Ectodermal cell (in vitro differentiated cells): ENCODE results near the gene PCDHGB7. TPM values are rescaled to one million over a fixed set of nuclear protein-coding genes. Genes with fewer than 3 reads are reported as not detected.
"Not testable (repeated sequence)": the region's sequence is repeated elsewhere in the genome, so short reads cannot be mapped to it uniquely, and the experiment has no call there.

Experiments
- H3K27ac ChIP-seq: 2 replicates; pipeline ENCODE4 v1.7.0; 2013; ENCODE audit warnings: mild to moderate bottlenecking, low read depth, low read length; ENCODE audit not compliant: insufficient read depth, poor library complexity, severe bottlenecking
- H3K27me3 ChIP-seq: 2 replicates; pipeline ENCODE4 v1.7.0; 2013; ENCODE audit warnings: mild to moderate bottlenecking, low read length; ENCODE audit not compliant: insufficient read depth, control insufficient read depth, poor library complexity, severe bottlenecking
- H3K36me3 ChIP-seq: one replicate; pipeline ENCODE4 v1.7.0; 2013; ENCODE audit warnings: low read length; ENCODE audit not compliant: control insufficient read depth, insufficient read depth
- H3K4me1 ChIP-seq: one replicate; pipeline ENCODE4 v1.7.0; 2013; ENCODE audit warnings: low read length; ENCODE audit not compliant: control insufficient read depth, insufficient read depth
- H3K4me3 ChIP-seq: 2 replicates; pipeline ENCODE4 v1.7.0; 2013; ENCODE audit warnings: low read depth, low read length, control low read depth; ENCODE audit not compliant: insufficient read depth
- H3K9me3 ChIP-seq: 2 replicates; pipeline ENCODE4 v1.7.0; 2013; ENCODE audit warnings: mild to moderate bottlenecking, low read length, moderate library complexity; ENCODE audit not compliant: control insufficient read depth
- WGBS, 2 experiments: methylation state at CpG; one replicate each; pipeline ENCODE4 v1.1.7; 2013; ENCODE audit warnings: missing lambda C conversion rate in 2 of 2; 5-methylcytosine and 5-hydroxymethylcytosine counted together
- polyA plus RNA-seq, 4 experiments: library from polyadenylated mRNA; stranded (reverse); fragments of 50-300 nt; gene quantifications; one replicate each; pipeline ENCODE4 v1.2.3, GENCODE V29; 2013

Gene PCDHGB7
- polyA plus RNA-seq (2013, experiment 1 of 4) = 22.8 TPM
- 27.5 TPM for polyA plus RNA-seq (2013, experiment 2 of 4)
- polyA plus RNA-seq (2013, experiment 3 of 4) = 12.6 TPM
- polyA plus RNA-seq (2013, experiment 4 of 4) = 14.5 TPM

DNA sequence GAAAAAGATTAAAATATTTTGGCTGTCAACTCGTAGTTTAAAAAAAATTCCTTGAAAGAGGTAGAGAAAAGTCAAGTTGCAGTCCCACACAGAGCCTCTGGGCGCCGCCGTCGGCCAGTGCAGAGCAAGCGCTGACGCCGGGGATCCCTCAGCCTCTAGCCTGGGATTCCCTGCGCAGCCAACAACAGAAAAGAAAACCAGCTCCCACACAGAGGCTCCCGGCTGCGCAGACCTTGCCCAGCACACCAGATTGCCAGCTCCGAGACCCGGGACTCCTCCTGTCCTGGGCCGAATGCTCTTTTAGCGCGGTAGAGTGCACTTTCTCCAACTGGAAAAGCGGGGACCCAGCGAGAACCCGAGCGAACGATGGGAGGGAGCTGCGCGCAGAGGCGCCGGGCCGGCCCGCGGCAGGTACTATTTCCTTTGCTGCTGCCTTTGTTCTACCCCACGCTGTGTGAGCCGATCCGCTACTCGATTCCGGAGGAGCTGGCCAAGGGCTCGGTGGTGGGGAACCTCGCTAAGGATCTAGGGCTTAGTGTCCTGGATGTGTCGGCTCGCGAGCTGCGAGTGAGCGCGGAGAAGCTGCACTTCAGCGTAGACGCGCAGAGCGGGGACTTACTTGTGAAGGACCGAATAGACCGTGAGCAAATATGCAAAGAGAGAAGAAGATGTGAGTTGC, at the start of gene PCDHGB7:
Gene PCDHGB7, plus strand, starts transcription at position 184 of the 679 bp plus-strand sequence. Its CDS starts 183 bp downstream, at position 367.
- Histone ChIP-seq H3K36me3 (peaks cover 64% of the 10 kb centered on the region), H3K4me3 (peak within 1 kb of the TSS; percentile 24), H3K9me3 (peaks cover 22% of the 10 kb centered on the region)
- H3K27ac ChIP-seq, H3K27me3 ChIP-seq, H3K4me1 ChIP-seq: not testable (repeated sequence)
- WGBS, 2 experiments = 54 to 60% methylated on average over 45 to 46 of the region's 47 CpGs

GRCh38 chr5:141369994-141370848, 47.3 kb upstream of the PCDHGB7 start, which contains the start of gene PCDHGB3:
Gene PCDHGB3 (plus strand): TSS chr5:141370242. CDS start chr5:141370395, 153 bp downstream.
- H3K36me3 ChIP-seq = no peaks in the 10 kb centered on the region
- H3K4me1 ChIP-seq = no peaks in the 10 kb centered on the region
- no peak within 1 kb of the TSS for H3K27ac ChIP-seq
- H3K4me3 ChIP-seq = no peak within 1 kb of the TSS
- peaks cover 10% of the 10 kb centered on the region for H3K9me3 ChIP-seq
- 94 to 95% methylated on average over 32 of the region's 32 CpGs for WGBS, 2 experiments
- H3K27me3 ChIP-seq = no peaks in the 10 kb centered on the region

DNA sequence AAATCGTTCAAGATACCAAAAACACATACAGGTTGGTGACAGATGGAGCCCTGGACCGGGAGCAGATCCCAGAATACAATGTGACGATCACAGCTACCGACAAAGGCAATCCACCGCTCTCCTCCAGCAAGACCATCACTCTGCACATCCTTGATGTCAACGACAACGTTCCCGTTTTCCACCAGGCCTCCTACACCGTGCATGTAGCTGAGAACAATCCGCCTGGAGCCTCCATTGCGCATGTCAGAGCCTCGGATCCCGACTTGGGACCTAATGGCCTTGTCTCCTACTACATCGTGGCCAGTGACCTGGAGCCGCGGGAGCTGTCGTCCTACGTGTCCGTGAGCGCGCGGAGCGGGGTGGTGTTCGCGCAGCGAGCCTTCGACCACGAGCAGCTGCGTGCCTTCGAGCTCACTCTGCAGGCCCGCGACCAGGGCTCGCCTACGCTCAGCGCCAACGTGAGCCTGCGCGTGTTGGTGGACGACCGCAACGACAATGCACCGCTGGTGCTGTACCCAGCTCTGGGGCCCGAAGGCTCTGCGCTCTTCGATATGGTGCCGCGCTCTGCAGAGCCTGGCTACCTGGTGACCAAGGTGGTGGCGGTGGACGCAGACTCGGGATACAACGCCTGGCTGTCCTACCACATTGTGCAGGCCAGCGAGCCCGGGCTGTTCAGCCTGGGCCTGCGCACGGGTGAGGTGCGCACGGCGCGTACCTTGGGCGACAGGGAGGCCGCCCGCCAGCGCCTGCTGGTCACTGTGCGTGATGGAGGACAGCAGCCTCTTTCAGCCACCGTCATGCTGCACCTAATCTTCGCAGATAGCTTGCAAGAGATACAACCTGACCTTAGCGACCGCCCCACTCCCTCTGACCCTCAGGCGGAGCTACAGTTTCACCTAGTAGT, 45.7 kb upstream of the PCDHGB7 start:
- 95 to 96% methylated on average over 69 of the region's 69 CpGs for WGBS, 2 experiments
- Histone ChIP-seq H3K4me1 (no peaks in the 10 kb centered on the region), H3K36me3 (no peaks in the 10 kb centered on the region), H3K27me3 (no peaks in the 10 kb centered on the region), H3K27ac (no peak overlapping the region), H3K9me3 (peaks cover 10% of the 10 kb centered on the region), H3K4me3 (no peak overlapping the region)

GRCh38 chr5:141373673-141374317, 43.7 kb upstream of the PCDHGB7 start, which contains the start of gene PCDHGA6:
Gene PCDHGA6 (plus strand): TSS chr5:141373891. CDS start chr5:141374084, 193 bp downstream.
- Histone ChIP-seq H3K4me3 (no peak within 1 kb of the TSS), H3K4me1 (no peaks in the 10 kb centered on the region), H3K27ac (no peak within 1 kb of the TSS), H3K9me3 (peaks cover 10% of the 10 kb centered on the region), H3K36me3 (no peaks in the 10 kb centered on the region), H3K27me3 (no peaks in the 10 kb centered on the region)
- 94% methylated on average over 27 of the region's 27 CpGs for WGBS, 2 experiments

DNA sequence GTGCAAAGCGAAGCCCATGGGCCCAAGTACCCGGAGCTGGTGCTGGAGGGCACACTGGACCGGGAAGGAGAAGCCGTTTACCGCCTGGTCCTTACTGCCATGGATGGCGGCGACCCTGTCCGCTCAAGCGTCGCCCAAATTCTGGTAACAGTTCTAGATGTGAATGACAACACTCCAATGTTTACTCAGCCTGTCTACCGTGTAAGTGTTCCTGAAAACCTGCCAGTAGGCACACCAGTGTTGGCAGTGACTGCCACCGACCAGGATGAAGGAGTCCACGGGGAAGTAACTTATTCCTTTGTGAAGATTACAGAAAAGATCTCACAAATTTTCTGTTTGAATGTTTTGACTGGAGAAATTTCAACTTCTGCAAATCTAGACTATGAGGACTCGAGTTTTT, 42.9 kb upstream of the PCDHGB7 start:
- Histone ChIP-seq H3K27ac (no peak overlapping the region), H3K9me3 (peaks cover 10% of the 10 kb centered on the region), H3K27me3 (no peaks in the 10 kb centered on the region), H3K36me3 (no peaks in the 10 kb centered on the region), H3K4me1 (no peaks in the 10 kb centered on the region), H3K4me3 (no peak overlapping the region)
- 94 to 96% methylated on average over 14 of the region's 14 CpGs for WGBS, 2 experiments

DNA sequence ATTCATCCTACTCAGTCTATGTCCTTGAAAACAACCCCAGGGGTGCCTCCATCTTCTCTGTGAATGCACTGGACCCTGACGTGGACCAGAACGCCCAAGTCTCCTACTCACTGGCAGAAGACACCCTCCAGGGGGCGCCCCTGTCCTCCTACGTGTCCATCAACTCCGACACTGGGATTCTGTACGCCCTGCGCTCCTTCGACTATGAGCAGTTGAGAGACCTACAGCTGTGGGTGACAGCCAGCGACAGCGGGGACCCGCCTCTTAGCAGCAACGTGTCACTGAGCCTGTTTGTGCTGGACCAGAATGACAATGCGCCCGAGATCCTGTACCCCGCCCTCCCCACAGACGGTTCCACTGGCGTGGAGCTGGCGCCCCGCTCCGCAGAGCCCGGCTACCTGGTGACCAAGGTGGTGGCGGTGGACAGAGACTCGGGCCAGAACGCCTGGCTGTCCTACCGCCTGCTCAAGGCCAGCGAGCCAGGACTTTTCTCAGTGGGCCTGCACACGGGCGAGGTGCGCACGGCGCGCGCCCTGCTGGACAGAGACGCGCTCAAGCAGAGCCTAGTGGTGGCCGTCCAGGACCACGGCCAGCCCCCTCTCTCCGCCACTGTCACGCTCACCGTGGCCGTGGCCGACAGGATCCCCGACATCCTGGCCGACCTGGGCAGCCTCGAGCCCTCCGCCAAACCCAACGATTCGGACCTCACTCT, 41.9 kb upstream of the PCDHGB7 start:
- not testable (repeated sequence) for H3K4me3 ChIP-seq, H3K27ac ChIP-seq, H3K27me3 ChIP-seq, H3K36me3 ChIP-seq, H3K9me3 ChIP-seq, H3K4me1 ChIP-seq
- 94 to 96% methylated on average over 36 of the region's 48 CpGs for WGBS, 2 experiments

DNA sequence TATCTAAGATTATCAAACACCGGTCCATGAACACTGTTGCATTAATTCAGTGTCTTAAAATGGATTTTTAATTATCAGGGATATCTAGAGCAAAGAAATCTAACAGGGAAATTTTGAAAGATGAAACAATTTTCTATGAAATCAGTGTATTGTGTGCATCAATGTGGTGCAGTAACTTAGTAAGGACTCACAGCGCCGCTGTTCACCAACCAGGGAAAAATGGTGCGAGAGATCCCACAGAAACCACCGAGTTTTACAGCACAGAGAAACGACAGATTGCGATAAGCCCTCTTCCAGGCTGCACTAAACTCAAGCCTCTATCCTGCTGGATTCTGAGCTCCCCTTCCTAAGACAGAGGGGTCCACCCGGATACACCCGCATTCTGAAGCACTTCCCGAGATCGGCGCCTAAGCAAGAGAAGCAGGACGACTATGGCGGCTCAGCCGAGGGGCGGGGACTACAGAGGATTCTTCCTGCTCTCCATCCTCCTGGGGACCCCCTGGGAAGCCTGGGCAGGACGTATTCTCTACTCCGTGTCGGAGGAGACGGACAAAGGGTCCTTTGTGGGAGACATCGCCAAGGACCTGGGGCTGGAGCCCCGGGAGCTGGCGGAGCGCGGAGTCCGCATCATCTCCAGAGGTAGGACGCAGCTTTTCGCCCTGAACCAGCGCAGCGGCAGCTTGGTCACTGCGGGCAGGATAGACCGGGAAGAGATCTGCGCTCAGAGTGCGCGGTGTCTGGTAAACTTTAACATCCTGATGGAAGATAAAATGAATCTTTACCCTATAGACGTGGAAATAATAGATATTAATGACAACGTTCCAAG, 34.8 kb upstream of the PCDHGB7 start, which contains the start of gene PCDHGA7:
Gene PCDHGA7, plus strand, starts transcription at position 274 of the 826 bp plus-strand sequence. Its CDS starts 158 bp downstream, at position 432.
- Histone ChIP-seq H3K27ac (no peak within 1 kb of the TSS), H3K4me3 (no peak within 1 kb of the TSS), H3K9me3 (peaks cover 2% of the 10 kb centered on the region), H3K36me3 (no peaks in the 10 kb centered on the region), H3K4me1 (no peaks in the 10 kb centered on the region), H3K27me3 (no peaks in the 10 kb centered on the region)
- 94 to 95% methylated on average over 37 of the region's 37 CpGs for WGBS, 2 experiments

DNA sequence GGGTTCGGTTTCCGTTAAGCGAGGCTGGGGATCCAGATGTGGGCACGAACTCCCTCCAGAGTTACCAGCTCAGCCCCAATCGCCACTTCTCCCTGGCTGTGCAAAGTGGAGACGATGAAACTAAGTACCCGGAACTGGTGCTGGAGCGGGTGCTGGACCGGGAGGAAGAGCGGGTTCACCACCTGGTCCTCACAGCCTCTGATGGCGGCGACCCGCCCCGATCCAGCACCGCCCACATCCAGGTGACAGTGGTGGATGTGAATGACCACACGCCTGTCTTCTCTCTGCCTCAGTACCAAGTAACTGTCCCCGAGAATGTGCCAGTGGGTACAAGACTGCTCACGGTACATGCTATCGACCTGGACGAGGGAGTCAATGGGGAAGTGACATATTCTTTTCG, 34.1 kb upstream of the PCDHGB7 start:
- WGBS, 2 experiments = 94 to 96% methylated on average over 21 of the region's 21 CpGs
- no peaks in the 10 kb centered on the region for H3K27me3 ChIP-seq
- no peaks in the 10 kb centered on the region for H3K36me3 ChIP-seq
- no peaks in the 10 kb centered on the region for H3K4me1 ChIP-seq
- peaks cover 3% of the 10 kb centered on the region for H3K9me3 ChIP-seq
- no peak overlapping the region for H3K4me3 ChIP-seq
- no peak overlapping the region for H3K27ac ChIP-seq
